HG02571 (cell line): ENCODE data around the gene RPS2.
A peak's percentile ranks its signal among the peaks of the same experiment; 100 is the strongest.
"Not testable (repeated sequence)": the region's sequence is repeated elsewhere in the genome, so short reads cannot be mapped to it uniquely, and the experiment has no call there.

Experiments used
- ATAC-seq: cut with Tn5 transposase; IDR thresholded peaks from one replicate; pipeline ENCODE4 v1.9.1; 2021; ENCODE audit warnings: mild to moderate bottlenecking, moderate library complexity; ENCODE audit not compliant: unreplicated experiment

Gene RPS2

DNA sequence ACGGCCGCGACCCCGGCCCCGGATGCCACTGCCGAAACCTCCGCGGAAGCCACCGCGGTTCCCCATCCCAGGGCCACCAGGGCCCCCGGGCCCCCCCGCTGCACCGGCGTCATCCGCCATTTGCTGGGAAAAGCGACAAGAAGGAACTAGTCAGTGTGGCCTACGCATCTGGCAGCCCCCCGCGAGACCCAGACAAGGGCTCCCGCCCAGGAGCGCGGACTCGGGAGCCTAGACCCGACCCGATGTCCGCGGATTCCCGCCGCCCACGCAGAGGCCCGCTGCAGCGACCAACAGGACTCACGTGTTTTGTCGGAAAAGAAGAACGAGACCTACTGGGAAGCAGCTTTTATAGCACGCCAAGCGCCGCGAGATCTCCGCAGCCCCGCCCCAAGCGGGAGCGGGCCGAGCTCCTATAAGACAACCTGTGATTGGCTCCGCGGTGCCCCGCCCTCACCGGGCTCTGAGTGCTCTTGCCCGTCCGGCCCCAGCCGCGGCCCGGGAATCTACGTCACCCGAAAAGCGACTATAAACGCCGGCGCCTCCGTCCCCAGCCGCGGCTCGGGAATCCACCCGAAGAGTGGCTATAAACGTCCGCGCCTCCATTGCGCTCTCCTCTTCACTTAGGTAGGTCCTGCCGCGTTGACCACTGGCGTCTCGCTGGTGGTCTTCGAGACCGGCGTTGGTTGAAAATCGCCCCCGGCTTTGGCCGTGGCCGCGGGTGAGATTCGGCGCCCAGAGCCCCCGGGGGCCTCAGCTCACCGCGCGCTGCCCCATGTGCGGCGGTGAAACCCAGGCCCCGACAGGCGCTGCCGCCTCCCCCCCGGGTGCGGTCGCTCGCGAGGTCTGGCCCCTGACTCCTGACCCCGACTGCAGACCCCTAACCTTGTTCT is at the start of gene RPS2:
TSS of gene RPS2 (minus strand) at position 321 of the 890 bp plus-strand sequence. CDS start at position 120, 201 bp downstream.
- peak; percentile 71 for ATAC-seq

DNA sequence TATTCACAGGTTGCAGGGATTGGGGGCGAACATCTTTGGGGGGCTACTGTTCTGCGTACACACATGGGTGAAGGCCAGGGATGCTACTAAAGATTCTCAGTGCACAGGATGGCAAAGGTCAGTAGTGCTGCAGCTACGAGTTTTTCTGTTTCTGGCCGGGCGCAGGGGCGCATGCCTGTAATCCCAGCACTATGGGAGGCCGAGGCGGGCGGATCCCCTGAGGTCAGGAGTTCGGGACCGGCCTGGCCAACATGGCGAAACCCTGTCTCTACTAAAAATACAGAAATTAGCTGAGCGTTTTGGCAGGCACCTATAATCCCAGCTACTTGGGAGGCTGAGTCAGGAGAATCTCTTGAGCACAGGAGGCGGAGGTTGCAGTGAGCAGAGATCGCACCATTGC is 48.9 kb upstream of the RPS2 start:
- no peak for ATAC-seq

DNA sequence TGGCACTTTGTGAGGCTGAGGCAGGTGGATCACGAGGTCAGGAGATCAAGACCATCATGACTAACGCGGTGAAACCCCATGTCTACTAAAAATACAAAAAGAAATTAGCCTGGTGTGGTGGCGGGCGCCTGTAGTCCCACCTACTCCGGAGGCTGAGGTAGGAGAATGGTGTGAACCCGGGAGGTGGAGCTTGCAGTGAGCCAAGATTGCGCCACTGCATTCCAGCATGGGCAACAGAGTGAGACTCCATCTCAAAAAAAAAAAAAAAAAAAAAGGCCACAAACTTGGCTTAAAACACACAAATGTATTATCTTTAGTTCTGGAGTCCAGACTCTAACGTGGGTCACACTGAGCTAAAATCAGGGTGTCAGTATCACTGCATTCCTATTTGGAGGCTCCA is 47.1 kb upstream of the RPS2 start:
- ATAC-seq = not testable (repeated sequence)

DNA sequence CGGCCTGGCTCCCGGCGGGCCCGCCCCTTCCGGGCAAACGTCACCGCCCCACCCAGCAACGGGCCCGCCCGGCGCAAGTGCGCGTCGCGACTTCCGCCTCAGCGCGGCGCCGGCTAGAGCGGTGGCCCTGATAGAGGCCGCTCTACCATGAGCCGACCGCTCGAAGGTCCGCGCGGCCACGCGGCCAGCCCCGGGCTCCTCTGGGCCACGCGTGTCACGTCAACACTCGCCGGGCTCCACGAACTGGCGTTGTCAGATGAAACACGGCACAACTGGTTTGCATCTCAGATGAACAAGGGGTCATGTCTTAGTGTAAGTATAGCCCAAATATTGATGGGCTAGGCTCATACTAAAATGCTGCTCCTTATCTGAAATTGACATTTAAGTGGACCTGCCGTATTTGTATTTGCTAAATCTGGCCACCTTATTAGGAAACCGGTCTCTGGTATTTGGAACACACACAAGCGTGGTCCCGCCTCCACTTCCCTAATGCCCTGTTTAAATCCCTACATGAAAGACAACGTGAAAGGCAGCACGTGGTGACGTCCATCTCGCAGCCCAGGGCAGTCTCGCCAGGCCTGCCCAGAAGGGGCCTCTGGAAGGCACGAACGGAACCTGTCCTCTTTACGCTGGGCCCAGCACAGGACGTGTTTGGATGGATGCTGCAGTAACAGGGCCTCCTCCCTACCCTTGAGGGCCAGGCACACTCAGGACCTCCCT is 45.3 kb upstream of the RPS2 start, which contains the start of gene ZNF598:
TSS of gene ZNF598 (minus strand) at position 31 of the 720 bp plus-strand sequence.
- peak; percentile 80 for ATAC-seq

DNA sequence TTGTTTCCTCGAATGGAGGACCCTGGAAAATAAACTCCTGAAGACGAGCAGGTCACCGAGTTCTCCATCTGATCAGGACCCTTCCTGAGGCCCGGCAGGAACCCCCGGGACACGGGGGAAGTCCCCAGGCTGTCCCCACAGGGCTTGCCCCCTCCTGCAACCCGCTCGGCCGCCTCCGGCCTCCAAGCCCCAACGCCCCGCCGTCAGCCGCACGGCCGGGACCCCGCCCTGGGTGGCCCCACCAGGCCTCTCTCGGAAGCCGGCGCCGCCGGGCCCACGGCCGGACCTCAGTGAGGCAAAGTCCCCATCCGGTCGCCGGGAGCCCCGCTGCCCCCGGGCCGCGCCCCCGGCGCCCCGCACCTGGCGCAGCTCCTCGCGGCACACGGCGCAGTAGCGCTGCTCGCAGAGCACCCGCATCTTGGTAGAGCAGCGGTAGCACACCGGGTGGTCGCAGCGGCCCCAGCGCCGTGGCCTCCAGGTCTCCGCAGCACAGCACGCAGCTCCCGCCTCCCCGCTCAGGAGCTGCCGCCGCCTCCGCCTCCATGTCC is 44.6 kb upstream of the RPS2 start:
- peak; percentile 25 for ATAC-seq

DNA sequence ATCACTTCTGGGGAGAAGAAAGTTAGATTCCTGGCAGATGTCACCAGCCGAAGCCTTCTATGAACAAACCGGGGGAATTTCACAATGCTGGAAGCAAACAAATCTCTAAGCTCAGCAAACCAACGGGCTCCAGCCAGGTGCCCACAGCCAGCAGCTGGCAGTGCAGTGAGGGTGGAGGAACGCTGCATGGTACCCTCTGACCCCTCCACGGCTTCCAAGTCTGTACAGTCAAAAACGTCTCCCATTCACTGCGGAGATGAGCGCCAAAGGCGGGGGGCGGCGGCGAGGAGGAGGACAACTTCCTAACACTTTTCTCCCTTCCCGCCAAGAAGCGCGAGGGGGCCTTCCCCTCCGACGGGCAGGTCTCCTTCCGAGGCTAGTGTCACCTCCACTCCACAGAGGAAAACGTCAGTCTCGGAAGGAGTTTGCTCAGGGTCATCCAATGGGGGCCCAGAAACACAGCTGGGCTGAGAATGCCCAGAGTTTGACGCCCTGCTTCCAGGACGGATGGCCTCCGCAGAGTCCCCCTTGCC is 44.1 kb upstream of the RPS2 start:
- peak; percentile 2 for ATAC-seq

DNA sequence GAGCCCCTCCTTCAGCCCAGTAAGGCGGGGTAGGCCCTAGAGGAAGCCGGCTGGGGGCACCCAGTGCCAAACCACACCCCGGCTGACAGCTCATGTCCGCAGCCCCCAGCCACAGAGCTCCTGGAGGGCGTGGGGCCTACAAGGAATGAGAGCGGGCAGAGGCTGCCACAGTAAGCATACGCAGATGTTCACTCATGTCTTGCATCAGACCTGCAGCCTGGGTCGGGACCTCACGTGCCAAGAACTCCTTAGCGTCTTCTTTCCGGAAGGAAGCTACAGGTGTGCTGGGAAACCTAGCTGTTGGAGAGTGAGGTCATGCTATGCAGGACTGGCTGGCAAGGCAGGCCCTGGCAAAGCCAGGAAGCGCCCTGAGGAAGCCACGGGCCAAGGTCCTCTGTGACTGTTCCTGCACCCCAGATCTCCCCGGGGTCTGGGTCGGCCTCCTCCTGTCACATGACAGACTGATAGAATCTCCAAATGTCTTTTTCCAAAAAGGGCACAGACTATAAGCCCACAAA is 43.4 kb upstream of the RPS2 start:
- no peak for ATAC-seq

DNA sequence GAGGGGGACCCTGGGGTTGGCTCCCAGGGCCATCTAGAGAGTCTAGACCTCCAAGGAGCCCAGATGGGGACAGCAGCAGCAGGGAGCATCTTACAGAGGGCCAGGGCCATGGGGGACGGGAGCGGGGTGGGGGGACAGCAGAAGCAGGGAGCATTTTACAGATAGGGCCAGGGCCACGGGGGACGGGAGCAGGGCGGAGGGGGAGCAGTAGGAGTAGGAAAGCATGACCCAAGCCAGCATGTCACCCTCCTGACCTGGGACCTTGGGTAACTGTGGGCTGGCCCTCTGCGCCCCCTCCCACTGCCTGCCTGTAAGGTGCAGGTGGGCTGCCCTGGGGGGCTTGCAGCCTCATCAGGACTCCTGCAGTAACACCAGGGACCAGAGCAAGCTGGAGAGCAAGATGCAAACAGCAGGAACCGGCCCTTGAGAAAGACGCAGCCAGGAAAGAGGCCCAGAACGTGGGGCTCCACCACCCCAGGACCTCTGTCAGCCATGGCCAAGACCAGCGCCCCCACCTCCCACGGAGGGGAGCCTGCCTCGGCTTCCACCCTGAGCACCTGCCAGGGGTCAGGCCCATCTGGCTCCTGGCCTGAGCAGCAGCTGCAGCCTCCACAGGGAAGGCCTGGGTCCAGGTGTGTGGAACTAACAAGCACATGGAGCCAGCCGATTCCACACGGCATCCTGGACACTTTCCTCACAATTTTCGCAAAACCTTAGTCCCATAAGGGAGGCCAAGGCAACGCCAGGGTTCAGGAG is 42.6 kb upstream of the RPS2 start:
- ATAC-seq = no peak

DNA sequence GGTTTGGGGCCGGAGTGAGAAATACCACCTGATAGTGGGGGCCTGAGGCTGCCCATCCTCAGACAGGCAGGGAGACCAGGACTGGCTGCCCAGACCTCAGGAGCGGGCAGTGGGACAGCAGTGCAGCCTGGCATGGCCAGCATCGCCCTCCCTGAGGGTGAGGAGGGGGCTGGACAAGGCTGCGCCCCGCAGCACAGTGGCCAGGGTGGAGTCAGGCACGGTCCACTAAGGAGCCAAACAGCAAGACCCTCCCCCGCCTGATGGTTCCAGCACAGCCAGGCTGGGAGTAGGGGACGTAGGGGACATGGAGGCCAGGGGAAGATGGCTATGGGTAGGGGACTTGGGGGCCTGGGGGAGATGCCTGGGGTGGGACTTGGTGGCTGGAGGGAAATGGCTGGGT is 41.7 kb upstream of the RPS2 start:
- ATAC-seq = no peak

DNA sequence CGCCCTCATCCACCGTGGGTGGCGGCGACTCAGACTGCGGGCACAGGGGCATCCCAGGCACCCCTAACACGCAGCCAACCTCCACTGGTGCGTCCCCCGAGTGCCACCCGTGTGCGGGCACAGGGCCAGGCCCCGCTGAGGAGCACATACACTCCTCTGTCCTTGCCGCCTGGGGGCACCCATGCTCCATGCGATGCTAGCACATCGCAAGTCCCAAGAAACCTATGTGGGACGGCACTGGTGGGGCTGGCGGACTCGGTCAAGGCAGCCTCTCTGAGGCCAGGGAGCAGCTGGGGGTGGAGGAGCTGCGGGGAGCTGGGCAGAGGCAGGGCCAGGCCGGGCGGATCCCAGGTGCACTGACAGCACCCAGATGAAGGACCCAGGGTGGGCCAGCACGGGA is 41.0 kb upstream of the RPS2 start:
- no peak for ATAC-seq

DNA sequence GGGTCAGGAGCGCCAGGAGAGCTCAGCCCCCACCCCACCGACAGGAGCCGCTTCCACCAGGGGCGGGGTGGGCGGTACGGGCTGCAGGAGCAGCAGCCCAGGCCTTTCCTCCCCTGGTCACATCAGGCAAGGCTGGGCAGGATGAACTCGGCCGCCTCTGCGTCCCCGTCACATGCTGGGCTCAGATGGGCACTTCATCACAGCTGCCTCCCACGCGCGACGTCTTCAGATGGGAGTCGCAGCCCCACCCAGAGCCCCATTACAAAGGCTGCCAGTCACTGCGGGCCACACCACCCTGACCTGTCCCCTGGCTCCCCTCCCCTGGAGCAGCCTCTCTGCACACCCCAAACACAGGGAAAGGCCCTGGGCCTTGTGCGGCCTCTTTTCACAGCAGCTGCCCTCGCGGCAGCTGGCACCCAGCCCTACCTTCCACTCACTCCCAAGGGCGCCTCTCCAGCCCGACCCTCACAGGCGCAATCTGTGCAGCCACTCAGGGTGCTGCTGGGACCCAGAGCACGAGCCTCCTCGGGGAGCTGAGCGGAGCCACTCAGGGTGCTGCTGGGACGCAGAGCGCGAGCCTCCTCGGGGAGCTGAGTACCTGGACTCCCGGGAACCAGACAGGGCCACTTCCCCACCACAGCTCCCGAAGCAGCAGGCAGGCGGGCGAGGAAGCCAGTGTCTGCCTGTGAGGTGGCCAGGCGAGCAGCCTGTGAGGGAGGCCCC is 40.3 kb upstream of the RPS2 start:
- no peak for ATAC-seq

DNA sequence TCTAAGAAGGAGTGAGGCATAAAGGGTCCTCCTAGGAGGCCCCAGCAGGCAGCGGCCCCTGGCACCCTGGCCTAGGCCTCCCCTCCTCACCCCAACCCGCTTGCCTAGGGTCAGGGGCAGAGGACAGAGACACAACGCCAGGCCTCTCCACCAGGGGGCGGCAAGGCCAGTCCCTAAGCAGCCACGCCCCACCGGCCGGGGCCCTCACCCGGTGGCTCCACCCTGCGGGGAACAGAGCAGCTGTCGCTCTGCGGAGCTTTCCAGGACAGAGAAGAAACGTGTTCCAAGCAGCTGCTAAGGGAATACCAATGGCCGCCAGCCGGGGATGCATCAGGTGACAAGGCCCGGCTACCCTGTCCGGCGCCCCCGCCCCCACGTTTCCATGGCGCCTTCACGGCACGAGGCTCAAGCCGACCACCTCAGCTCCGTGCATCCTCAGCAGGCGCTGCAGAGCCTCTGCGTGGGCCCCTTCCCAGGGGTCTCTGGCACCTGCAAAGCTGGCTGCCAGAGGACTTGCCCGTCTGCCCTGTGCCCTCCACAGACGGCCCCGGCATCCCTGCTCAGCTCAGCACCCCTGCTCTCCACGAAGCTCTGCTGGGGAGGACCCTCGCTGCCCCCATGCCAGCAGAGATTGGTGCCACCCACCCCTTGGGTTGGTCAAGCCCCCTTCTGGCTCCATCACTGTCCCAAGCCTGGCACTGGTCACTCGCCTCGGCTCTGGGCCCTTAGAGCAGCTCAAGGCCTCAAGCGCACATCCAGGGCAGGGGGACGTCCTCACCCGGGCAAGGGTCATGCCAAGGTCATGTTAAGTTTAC is 39.4 kb upstream of the RPS2 start:
- ATAC-seq = peak; percentile 56

DNA sequence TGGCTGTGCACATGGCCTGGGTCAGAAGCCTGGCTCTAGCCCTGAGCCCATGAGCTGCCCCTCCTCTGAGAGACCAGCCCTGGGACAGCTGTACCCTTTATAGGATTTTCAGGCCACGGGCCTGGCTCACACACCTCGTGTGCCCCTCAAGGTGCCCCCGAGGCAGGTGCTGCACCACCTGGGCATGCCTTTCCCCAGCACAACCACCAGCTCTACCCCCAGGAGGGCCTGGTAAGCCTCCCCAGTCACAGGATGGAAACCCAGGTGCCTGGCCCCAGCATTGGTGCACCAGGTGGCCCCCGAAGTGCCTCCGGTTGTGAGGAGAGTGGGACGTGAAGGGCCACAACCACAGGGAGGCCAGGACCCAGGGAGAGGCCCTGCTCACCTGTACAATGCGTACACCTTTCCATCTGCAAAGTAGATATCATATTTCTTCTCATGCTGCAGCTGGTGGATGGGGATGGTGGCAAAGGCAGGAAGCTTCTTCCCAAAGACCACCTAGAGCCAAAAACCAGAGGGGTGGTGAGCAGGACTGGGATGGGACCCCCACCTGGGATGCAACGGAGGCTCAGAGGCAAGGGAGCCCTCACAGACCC is 38.7 kb upstream of the RPS2 start:
- no peak for ATAC-seq

DNA sequence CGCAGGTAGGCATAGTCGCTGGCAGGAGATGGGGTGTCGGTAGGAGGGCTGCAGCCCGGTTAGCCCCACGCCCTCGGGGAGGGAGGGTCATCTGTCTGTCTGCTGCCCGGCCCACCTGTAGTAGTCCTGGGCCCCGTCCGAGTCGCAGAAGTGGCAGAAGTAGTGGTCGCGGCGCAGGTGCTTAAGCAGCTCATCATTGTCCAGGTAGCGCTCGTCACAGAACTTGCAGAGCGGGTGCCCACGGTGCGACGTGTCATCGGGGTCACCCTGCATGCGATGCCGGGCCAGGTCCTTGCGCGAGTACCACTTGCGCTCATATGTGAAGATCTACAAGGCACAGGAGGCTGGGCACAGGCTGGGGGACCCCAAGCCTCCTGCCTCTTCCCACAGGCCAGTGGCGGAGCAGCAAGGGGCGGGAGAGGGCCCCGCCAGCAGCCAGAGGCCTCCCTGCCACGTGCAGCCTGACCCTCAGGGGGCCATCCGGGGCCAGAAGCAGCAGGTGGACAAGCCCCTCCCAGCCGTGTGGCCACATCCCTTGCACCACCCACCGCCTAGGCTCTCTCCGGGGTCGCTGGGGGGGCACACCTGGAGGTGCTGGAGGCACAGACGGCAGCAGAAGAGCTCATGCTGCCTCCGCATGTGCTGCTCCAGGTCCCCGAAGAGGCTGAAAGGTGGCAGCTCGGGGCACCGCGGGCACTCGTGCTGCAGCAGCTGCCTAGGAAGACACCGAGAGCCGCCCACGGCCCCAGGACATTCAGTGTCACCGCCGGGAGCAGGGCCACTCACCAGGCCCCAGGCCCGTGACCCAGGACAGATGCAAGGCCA is 38.0 kb upstream of the RPS2 start:
- ATAC-seq = no peak

DNA sequence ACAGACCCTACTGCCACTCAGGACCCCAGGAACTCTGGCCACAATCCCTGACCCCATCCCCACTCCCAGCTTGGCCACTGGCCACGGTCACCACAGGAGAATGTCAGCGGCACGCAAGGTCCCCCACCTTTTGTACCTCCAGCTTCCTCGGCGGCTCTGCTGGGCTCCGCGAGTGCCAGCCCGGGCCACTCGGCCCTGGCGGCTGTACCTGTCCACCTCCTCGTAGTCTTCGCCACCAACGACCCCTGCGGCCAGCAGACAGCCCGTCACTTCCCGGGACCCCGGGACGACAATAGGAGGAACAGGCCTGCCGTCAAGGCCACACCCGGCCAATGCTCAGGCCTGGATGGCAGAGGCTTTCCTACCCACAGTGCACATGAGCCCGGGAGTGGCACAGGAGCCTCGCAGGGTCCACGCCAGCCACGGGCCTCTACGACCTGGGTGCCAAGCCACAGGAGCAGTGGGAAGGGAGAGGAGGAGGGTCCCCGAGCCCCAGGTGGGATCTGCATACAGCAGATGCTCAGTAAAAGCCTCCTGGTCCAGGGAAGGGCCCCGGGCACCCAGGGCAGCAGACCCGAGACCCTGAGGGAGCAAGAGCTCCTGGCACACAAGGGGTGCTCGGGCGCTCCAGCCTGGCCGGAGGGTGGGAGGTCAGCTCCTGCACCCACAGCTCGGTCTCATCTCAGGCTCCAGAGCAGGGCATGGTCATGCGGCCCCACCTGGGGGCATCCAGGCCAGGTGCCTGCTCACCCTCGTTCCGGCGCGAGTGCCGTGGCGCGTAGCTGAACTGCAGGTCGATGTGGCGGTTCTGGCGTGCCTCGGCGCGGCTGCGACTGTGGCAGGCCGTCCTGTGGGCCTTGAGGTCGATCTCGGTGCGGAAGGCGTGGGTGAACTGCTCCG is 37.1 kb upstream of the RPS2 start:
- ATAC-seq = no peak

DNA sequence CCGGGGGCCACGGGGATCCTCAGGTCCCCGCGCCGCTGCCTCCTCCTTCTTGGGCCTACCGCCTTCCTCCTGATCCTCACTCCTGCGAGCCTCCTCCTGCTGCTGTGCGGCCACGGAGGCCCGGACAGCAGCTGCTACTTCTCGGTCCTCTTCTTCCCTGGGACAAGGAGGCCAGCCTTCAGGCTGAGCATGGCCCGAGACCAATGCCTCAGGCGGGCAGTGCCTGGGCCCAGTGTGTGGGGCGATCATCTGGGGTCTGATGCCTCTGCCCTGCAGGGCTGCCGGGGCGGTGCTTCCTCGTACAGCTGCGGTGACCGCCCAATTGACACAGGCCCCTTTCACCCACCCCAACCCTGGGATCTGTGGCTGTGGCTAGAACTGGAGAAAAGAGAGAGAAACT is 36.4 kb upstream of the RPS2 start:
- no peak for ATAC-seq
